ENCODE data around the gene EBF3. TPM values are rescaled to one million over a fixed set of nuclear protein-coding genes. Genes with fewer than 3 reads are reported as not detected.

EBF3 gene
- total RNA-seq, 1 donor: 31.8 TPM

- TF ChIP-seq CTCF (IDR thresholded peaks at IDR 0.05; ENCODE audit: extremely low read depth, low read depth, low read length): peak; percentile 22
- peak overlapping the region; percentile 83 for H3K4me2 ChIP-seq (ENCODE audit: insufficient read depth, low read length)
- H3K27me3 ChIP-seq (ENCODE audit: insufficient read depth, low read length): peaks cover 26% of the 10 kb centered on the region
- no peak overlapping the region for H3K27ac ChIP-seq (ENCODE audit: low read depth, low read length)
- peak; percentile 100 for DNase-seq (ENCODE audit: insufficient read length, low spot score, missing footprints)
- peaks cover 18% of the 10 kb centered on the region for H3K4me1 ChIP-seq (ENCODE audit: insufficient read depth, low read length)
- H3K79me2 ChIP-seq (ENCODE audit: insufficient read depth, low read length): no peaks in the 10 kb centered on the region
- H3K4me3 ChIP-seq (ENCODE audit: insufficient read depth, low read length): peak overlapping the region; percentile 66
- no peaks in the 10 kb centered on the region for H4K20me1 ChIP-seq (ENCODE audit: insufficient read depth, low read length)
- H3K9me3 ChIP-seq (ENCODE audit: low read depth, low read length): no peaks in the 10 kb centered on the region
- peak overlapping the region; percentile 81 for H2AFZ ChIP-seq (ENCODE audit: low read length)
- H3K36me3 ChIP-seq (ENCODE audit: insufficient read depth, low read length): no peaks in the 10 kb centered on the region
These were observed 7.5 kb upstream of the EBF3 start for GRCh38 chr10:129971381-129972144.

GRCh38 chr10:129970465-129971364, 6.6 kb upstream of the EBF3 start:
- no peaks in the 10 kb centered on the region for H4K20me1 ChIP-seq (ENCODE audit: insufficient read depth, low read length)
- TF ChIP-seq CTCF (IDR thresholded peaks at IDR 0.05; ENCODE audit: extremely low read depth, low read depth, low read length): no peak
- peak overlapping the region; percentile 32 for H2AFZ ChIP-seq (ENCODE audit: low read length)
- no peaks in the 10 kb centered on the region for H3K79me2 ChIP-seq (ENCODE audit: insufficient read depth, low read length)
- H3K9me3 ChIP-seq (ENCODE audit: low read depth, low read length): no peaks in the 10 kb centered on the region
- H3K36me3 ChIP-seq (ENCODE audit: insufficient read depth, low read length): no peaks in the 10 kb centered on the region
- H3K27ac ChIP-seq (ENCODE audit: low read depth, low read length): no peak overlapping the region
- H3K4me1 ChIP-seq (ENCODE audit: insufficient read depth, low read length): peaks cover 18% of the 10 kb centered on the region
- peak overlapping the region; percentile 66 for H3K4me3 ChIP-seq (ENCODE audit: insufficient read depth, low read length)
- peaks cover 35% of the 10 kb centered on the region for H3K27me3 ChIP-seq (ENCODE audit: insufficient read depth, low read length)
- DNase-seq (ENCODE audit: insufficient read length, low spot score, missing footprints): peak; percentile 94
- peak overlapping the region; percentile 83 for H3K4me2 ChIP-seq (ENCODE audit: insufficient read depth, low read length)

- H3K4me1 ChIP-seq (ENCODE audit: insufficient read depth, low read length): peaks cover 18% of the 10 kb centered on the region
- H3K4me3 ChIP-seq (ENCODE audit: insufficient read depth, low read length): peak overlapping the region; percentile 66
These were observed 5.9 kb upstream of the EBF3 start for GRCh38 chr10:129969911-129970464.

More at GRCh38 chr10:129969911-129970464, 5.9 kb upstream of the EBF3 start:
- peak overlapping the region; percentile 83 for H3K4me2 ChIP-seq (ENCODE audit: insufficient read depth, low read length)
- DNase-seq (ENCODE audit: insufficient read length, low spot score, missing footprints): peak; percentile 81
- no peaks in the 10 kb centered on the region for H3K79me2 ChIP-seq (ENCODE audit: insufficient read depth, low read length)
- H3K36me3 ChIP-seq (ENCODE audit: insufficient read depth, low read length): no peaks in the 10 kb centered on the region
- H4K20me1 ChIP-seq (ENCODE audit: insufficient read depth, low read length): no peaks in the 10 kb centered on the region
- no peak overlapping the region for H2AFZ ChIP-seq (ENCODE audit: low read length)
- H3K27ac ChIP-seq (ENCODE audit: low read depth, low read length): no peak overlapping the region
- no peaks in the 10 kb centered on the region for H3K9me3 ChIP-seq (ENCODE audit: low read depth, low read length)
- no peak for TF ChIP-seq CTCF (IDR thresholded peaks at IDR 0.05; ENCODE audit: extremely low read depth, low read depth, low read length)
- peaks cover 41% of the 10 kb centered on the region for H3K27me3 ChIP-seq (ENCODE audit: insufficient read depth, low read length)

Data from osteoblast (primary cell).